DOHH2 (cell line): Measurements from ENCODE around the gene TNFRSF19.

ENCODE experiments used
- H3F3A ChIP-seq: fragments of 200-600 bp; sonication (generic), shearing (Covaris generic); 2 replicates; pipeline ENCODE4 v1.6.0; 2016; ENCODE audit warnings: antibody characterized with exemption, mild to moderate bottlenecking; ENCODE audit not compliant: control insufficient read depth, insufficient read depth
- H3K27ac ChIP-seq: fragments of 200-600 bp; sonication (generic); 2 replicates; pipeline ENCODE4 v1.5.1; 2014; ENCODE audit warnings: low read depth, mild to moderate bottlenecking, low read length, moderate library complexity
- H3K27me3 ChIP-seq: fragments of 200-600 bp; sonication (generic); 2 replicates; pipeline ENCODE4 v1.6.1; 2014; ENCODE audit warnings: mild to moderate bottlenecking, low read length, mixed read lengths; ENCODE audit not compliant: control insufficient read depth
- H3K36me3 ChIP-seq: fragments of 200-600 bp; sonication (generic); 2 replicates; pipeline ENCODE4 v1.6.1; 2014; ENCODE audit warnings: mild to moderate bottlenecking, low read length, moderate library complexity, mixed read lengths; ENCODE audit not compliant: control insufficient read depth
- H3K4me1 ChIP-seq: fragments of 200-600 bp; sonication (generic); 2 replicates; pipeline ENCODE4 v1.6.1; 2014; ENCODE audit warnings: mild to moderate bottlenecking, low read length, mixed read lengths; ENCODE audit not compliant: control insufficient read depth
- H3K4me2 ChIP-seq: fragments of 200-600 bp; sonication (generic); 2 replicates; pipeline ENCODE4 v1.6.0; 2014; ENCODE audit warnings: mild to moderate bottlenecking, low read length, moderate library complexity
- H3K4me3 ChIP-seq: fragments of 200-600 bp; sonication (generic); 2 replicates; pipeline ENCODE4 v1.5.1; 2014; ENCODE audit warnings: mild to moderate bottlenecking, low read length, mixed read lengths
- H3K79me2 ChIP-seq: fragments of 200-600 bp; sonication (generic); 2 replicates; pipeline ENCODE4 v1.6.1; 2014; ENCODE audit warnings: mild to moderate bottlenecking, low read length, mixed read lengths; ENCODE audit not compliant: control insufficient read depth
- H3K9me2 ChIP-seq: fragments of 200-600 bp; sonication (generic); replicated peaks from 2 replicates; pipeline ENCODE4 v1.6.1; 2014; ENCODE audit warnings: mild to moderate bottlenecking, low read length, mixed read lengths; ENCODE audit not compliant: control insufficient read depth
- H3K9me3 ChIP-seq: fragments of 200-600 bp; sonication (generic); 2 replicates; pipeline ENCODE4 v1.6.1; 2014; ENCODE audit warnings: antibody characterized with exemption, low read length, mixed read lengths; ENCODE audit not compliant: control insufficient read depth, insufficient read depth
- H4K20me1 ChIP-seq: fragments of 200-600 bp; sonication (generic); 2 replicates; pipeline ENCODE4 v1.6.0; 2014; ENCODE audit warnings: low read depth, mild to moderate bottlenecking, antibody characterized with exemption, low read length, moderate library complexity; ENCODE audit not compliant: control insufficient read depth, insufficient read depth
- EZH2phosphoT487 ChIP-seq: fragments of 200-600 bp; sonication (generic); IDR thresholded peaks from 2 replicates; pipeline ENCODE4 v1.6.1; 2017; ENCODE audit warnings: borderline replicate concordance, mild to moderate bottlenecking, antibody characterized with exemption, low read length, moderate library complexity, mixed read lengths
- TF ChIP-seq, protein P1 (sequence below): fragments of 200-600 bp; sonication (generic); IDR thresholded peaks from one replicate; pipeline ENCODE4 v1.5.1; 2014; ENCODE audit warnings: antibody characterized with exemption, mild to moderate bottlenecking, low read depth, low read length; ENCODE audit not compliant: poor library complexity, severe bottlenecking

The TNFRSF19 gene

DNA sequence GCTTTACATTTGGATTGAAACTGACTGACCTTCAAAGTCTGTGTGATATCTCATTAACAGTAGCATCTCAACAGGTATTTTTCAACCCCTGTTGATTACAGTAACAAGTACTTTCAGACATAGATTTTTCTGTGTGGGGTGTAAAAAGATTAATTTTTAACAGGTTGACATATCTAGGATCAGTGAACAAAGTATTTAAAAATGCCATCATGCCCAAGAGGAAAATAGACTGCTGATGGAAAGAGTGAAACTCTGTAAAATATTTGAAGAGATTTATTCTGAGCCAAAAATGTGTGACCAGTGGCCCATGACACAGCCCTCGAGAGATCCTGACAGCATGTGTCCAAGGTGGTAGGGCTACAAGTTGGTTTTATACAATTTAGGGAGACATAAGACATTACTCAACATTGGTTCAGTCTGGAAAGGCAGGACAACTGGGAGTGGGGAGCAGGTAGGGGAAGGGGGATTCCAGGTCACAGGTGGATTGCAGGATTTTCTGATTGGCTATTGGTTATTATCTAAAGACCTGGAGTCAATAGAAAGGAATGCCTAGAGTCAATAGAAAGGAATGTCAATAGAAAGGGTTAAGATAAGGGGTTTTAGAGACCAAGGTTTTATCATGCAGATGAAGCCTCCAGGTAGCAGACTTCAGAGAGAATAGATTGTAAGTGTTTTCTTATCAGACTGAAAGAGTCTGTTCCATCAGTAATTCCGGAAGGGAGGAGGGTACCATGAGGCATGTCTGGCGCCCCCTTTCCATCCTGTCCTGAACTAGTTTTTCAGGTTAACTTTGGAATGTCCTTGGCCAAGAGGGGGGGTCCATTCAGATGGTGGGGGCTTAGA, 29.1 kb downstream of the TNFRSF19 start:
- Histone ChIP-seq H3K27me3 (peaks cover 3% of the 10 kb centered on the region; the same call in 1 of the 2 replicates), H3K9me3 (no peaks in the 10 kb centered on the region), H4K20me1 (no peaks in the 10 kb centered on the region), H3K79me2 (no peaks in the 10 kb centered on the region), H3K4me3 (no peak overlapping the region), H3K9me2 (no peaks in the 10 kb centered on the region), H3F3A (no peaks in the 10 kb centered on the region), H3K4me2 (no peak overlapping the region), H3K36me3 (no peaks in the 10 kb centered on the region), H3K4me1 (no peaks in the 10 kb centered on the region), H3K27ac (no peak overlapping the region)
- TF ChIP-seq EZH2phosphoT487 = no peak
- TF ChIP-seq, protein P1, sequence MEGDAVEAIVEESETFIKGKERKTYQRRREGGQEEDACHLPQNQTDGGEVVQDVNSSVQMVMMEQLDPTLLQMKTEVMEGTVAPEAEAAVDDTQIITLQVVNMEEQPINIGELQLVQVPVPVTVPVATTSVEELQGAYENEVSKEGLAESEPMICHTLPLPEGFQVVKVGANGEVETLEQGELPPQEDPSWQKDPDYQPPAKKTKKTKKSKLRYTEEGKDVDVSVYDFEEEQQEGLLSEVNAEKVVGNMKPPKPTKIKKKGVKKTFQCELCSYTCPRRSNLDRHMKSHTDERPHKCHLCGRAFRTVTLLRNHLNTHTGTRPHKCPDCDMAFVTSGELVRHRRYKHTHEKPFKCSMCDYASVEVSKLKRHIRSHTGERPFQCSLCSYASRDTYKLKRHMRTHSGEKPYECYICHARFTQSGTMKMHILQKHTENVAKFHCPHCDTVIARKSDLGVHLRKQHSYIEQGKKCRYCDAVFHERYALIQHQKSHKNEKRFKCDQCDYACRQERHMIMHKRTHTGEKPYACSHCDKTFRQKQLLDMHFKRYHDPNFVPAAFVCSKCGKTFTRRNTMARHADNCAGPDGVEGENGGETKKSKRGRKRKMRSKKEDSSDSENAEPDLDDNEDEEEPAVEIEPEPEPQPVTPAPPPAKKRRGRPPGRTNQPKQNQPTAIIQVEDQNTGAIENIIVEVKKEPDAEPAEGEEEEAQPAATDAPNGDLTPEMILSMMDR = no peak

DNA sequence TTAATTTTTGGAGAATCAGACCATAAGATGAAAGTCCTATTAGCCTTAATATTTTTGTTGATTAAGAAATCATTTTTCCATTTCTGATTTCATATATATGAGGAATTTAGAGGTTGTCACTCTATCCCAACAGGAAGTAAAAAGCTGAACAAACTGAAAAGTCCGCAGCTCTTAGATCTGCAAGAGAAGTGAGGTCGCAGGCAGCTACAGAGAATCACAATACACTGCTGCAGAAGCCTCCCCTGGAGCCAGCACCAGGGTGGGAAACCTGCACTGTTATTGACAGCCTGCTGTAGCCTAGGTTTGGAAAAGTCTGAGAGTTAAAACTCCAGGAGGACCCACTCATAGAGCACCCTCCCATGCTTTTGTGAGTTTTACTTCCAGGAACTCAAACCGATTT, 29.9 kb downstream of the TNFRSF19 start:
- Histone ChIP-seq H3K4me1 (no peaks in the 10 kb centered on the region), H3K9me2 (no peaks in the 10 kb centered on the region), H3K4me3 (no peak overlapping the region), H3K36me3 (no peaks in the 10 kb centered on the region), H3K79me2 (no peaks in the 10 kb centered on the region), H3K27ac (no peak overlapping the region), H3K4me2 (no peak overlapping the region), H3K27me3 (peaks cover 3% of the 10 kb centered on the region; the same call in 1 of the 2 replicates), H3K9me3 (no peaks in the 10 kb centered on the region), H3F3A (no peaks in the 10 kb centered on the region), H4K20me1 (no peaks in the 10 kb centered on the region)
- no peak for TF ChIP-seq EZH2phosphoT487
- TF ChIP-seq, protein P1 = no peak

DNA sequence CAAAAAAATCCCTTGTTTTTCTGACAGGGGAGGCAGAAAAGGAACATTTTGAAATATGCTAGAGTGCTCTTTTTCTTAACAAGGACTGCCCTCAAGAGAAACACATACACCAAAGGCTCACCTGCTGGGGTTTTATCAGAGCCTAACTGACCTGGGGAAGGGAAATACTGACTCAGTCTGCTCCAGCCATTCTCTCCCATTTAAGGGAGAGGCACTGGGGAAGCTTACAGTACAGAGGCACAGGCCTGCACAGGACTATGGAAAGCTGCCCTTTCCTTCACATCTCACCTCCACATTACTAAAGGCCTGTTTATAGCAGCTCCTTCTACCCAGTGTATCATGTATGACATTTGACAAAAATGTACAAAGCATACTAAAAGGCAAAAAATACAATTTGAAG, 30.3 kb downstream of the TNFRSF19 start:
- Histone ChIP-seq H3K4me3 (no peak overlapping the region), H3K9me3 (no peaks in the 10 kb centered on the region), H3K27ac (no peak overlapping the region), H3K9me2 (no peaks in the 10 kb centered on the region), H3K4me1 (no peaks in the 10 kb centered on the region), H3K4me2 (no peak overlapping the region), H3K79me2 (no peaks in the 10 kb centered on the region), H3K27me3 (peaks cover 3% of the 10 kb centered on the region; the same call in 1 of the 2 replicates), H3F3A (no peaks in the 10 kb centered on the region), H3K36me3 (no peaks in the 10 kb centered on the region), H4K20me1 (no peaks in the 10 kb centered on the region)
- no peak for TF ChIP-seq EZH2phosphoT487
- TF ChIP-seq, protein P1 = no peak
